Left ventricle myocardium inferior (tissue), 1 donor: Measurements from ENCODE around the gene DPH6. TPM values are rescaled to one million over a fixed set of nuclear protein-coding genes. Genes with fewer than 3 reads are reported as not detected.
A peak's percentile ranks its signal among the peaks of the same experiment; 100 is the strongest.

Source experiments
- DNase-seq: peaks from one replicate; pipeline ENCODE4 v3.0.0-alpha.2; 2020
- H3K27ac ChIP-seq: fragments of 200-600 bp; replicated peaks from 2 replicates; pipeline ENCODE4 v1.8.0; 2021
- H3K27me3 ChIP-seq: fragments of 200-600 bp; 2 replicates; pipeline ENCODE4 v1.8.0; 2021; ENCODE audit warnings: low read depth
- H3K36me3 ChIP-seq: fragments of 200-600 bp; 2 replicates; pipeline ENCODE4 v1.8.0; 2021
- H3K4me1 ChIP-seq: fragments of 200-600 bp; 2 replicates; pipeline ENCODE4 v1.8.0; 2021
- H3K4me3 ChIP-seq: fragments of 200-600 bp; 2 replicates; pipeline ENCODE4 v1.8.0; 2021; ENCODE audit warnings: mild to moderate bottlenecking, moderate library complexity
- H3K9me3 ChIP-seq: fragments of 200-600 bp; replicated peaks from 2 replicates; pipeline ENCODE4 v1.8.0; 2021
- intact Hi-C: fragments of 100-400 bp; cut with micrococcal nuclease; formaldehyde crosslinking; loops from one replicate; pipeline ENCODE4 v1.11.0; 2022
- total RNA-seq: library from RNA; stranded (reverse); fragmentation: NEBNext Ultra II Directional; extraction: Animal tissue kit (Norgen Biotek cat#: 25700); gene quantifications from one replicate; pipeline ENCODE4 v1.2.1, GENCODE V29; 2021
- TF ChIP-seq, protein P1 (sequence below): fragments of 200-600 bp; IDR thresholded peaks from 2 replicates; pipeline ENCODE4 v1.8.0; 2021; ENCODE audit warnings: antibody characterized with exemption, mild to moderate bottlenecking, borderline replicate concordance
- donor health status: DM: no; HTN: yes; CAD: no; lungs with severe emphysema.

DPH6 gene
- total RNA-seq, 1 donor from 2014 or later = 13.9 TPM

DNA sequence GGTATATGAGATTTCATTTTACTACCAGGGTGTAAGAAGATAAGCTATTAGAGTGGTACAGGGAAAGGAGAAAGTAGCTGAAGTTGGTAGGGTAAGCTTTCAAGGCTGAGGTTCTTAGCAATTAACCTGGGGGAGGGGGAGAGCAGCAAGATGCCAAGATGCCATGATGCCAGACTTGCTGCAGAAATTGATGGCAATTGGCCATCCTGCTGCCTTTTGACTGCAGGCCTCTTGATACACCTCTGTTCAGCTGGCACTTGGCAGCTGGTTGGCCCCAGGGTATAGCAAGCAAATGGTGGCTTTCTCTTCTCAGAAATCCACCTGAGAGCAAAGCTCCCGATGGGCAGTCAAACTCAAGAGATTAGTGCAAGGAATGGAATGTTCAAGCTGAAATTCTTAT, 21.4 kb upstream of the DPH6 start:
- no peak for DNase-seq
- Histone ChIP-seq H3K4me3 (peak overlapping the region; percentile 35), H3K27ac (peak overlapping the region; percentile 79), H3K36me3 (no peaks in the 10 kb centered on the region), H3K4me1 (peaks cover 10% of the 10 kb centered on the region), H3K9me3 (no peaks in the 10 kb centered on the region), H3K27me3 (no peaks in the 10 kb centered on the region)
- intact Hi-C loops = no loop called here
- TF ChIP-seq, protein P1, sequence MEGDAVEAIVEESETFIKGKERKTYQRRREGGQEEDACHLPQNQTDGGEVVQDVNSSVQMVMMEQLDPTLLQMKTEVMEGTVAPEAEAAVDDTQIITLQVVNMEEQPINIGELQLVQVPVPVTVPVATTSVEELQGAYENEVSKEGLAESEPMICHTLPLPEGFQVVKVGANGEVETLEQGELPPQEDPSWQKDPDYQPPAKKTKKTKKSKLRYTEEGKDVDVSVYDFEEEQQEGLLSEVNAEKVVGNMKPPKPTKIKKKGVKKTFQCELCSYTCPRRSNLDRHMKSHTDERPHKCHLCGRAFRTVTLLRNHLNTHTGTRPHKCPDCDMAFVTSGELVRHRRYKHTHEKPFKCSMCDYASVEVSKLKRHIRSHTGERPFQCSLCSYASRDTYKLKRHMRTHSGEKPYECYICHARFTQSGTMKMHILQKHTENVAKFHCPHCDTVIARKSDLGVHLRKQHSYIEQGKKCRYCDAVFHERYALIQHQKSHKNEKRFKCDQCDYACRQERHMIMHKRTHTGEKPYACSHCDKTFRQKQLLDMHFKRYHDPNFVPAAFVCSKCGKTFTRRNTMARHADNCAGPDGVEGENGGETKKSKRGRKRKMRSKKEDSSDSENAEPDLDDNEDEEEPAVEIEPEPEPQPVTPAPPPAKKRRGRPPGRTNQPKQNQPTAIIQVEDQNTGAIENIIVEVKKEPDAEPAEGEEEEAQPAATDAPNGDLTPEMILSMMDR = no peak

DNA sequence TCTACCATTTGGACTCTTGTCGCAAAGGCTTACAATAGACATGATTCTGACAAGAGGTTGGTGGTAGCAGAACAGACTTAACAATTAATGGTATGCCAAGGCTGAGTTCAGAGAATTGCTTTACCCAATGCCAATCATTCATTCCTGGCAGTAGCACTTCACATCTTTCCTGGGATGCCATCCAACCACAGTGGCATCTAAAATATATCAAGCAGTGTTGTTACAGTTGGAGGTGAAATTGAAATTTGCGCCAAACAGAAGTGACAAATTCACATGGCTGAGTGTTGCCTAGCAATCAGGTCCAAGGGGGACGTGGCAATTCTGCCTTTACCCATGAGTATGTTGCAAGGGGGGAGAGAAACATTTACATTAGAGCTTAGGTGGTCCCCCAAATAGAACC, 21.0 kb upstream of the DPH6 start:
- TF ChIP-seq, protein P1 = no peak
- Histone ChIP-seq H3K36me3 (no peaks in the 10 kb centered on the region), H3K4me1 (peaks cover 10% of the 10 kb centered on the region), H3K27me3 (no peaks in the 10 kb centered on the region), H3K4me3 (peak overlapping the region; percentile 35), H3K27ac (peak overlapping the region; percentile 79), H3K9me3 (no peaks in the 10 kb centered on the region)
- intact Hi-C loops = no loop called here
- DNase-seq = no peak

DNA sequence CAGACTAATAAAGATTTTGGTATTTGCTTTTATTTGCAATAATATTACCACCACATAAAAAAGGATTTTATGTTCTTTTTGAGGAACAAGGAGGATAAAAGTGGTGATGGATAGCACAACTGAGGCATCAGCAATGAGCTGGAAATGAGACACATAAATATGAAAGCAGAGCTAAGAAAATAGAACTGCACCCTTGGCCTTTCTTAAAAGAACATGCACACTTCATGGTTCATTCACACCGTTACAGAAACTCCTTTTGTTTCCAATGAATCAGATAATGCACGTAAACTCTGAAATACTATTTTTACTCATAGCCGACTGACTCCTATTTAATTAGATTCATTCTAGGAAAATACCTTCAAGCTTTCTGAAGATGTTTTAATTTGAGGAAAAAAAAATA, 19.9 kb upstream of the DPH6 start:
- TF ChIP-seq, protein P1 = no peak
- no peak overlapping the region for H3K4me3 ChIP-seq
- peak overlapping the region; percentile 79 for H3K27ac ChIP-seq
- H3K36me3 ChIP-seq = no peaks in the 10 kb centered on the region
- intact Hi-C loops = no loop called here
- peaks cover 11% of the 10 kb centered on the region for H3K4me1 ChIP-seq
- no peaks in the 10 kb centered on the region for H3K27me3 ChIP-seq
- no peaks in the 10 kb centered on the region for H3K9me3 ChIP-seq
- DNase-seq = no peak

DNA sequence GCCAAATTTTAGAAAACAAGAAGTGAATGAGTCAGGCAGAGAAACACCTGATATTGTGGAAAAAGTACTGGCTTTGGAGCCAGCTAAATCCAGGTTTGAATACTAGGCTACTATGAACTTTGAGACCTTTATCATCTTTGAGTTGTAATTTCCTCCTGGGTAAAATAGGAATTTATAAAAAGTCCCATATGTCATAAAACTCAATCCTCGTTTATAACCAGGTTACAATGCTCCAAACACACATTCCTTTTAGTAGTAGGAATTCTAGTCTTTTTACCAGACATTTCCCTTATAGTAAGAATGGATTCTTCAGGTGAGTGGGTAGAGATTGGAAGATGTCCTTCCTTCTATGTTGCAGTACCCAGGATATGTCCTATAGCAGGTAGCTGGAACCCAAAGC, 16.7 kb upstream of the DPH6 start:
- Histone ChIP-seq H3K27ac (no peak overlapping the region), H3K4me1 (peaks cover 22% of the 10 kb centered on the region), H3K36me3 (no peaks in the 10 kb centered on the region), H3K27me3 (no peaks in the 10 kb centered on the region), H3K9me3 (no peaks in the 10 kb centered on the region), H3K4me3 (no peak overlapping the region)
- DNase-seq = no peak
- TF ChIP-seq, protein P1 = no peak
- intact Hi-C loops = no loop called here

DNA sequence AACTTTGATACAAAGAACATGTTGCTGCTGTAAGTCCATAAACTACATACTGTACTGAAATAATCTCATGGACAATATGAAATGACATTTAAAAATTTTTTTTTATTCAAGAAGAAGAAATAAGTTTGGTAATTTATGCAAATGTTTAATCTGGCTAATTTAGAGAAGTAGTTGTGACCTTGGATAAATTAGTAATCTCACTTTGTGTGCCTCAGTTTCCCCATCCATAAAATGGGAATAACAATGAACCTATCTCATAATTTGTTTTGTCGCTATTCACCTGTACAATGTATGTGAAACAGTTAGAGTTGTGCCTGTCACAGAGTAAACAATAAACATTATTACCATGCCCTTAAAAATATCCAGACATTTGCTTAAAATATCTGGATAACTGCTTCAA, 15.3 kb upstream of the DPH6 start:
- DNase-seq = no peak
- Histone ChIP-seq H3K27me3 (no peaks in the 10 kb centered on the region), H3K36me3 (no peaks in the 10 kb centered on the region), H3K4me3 (no peak overlapping the region), H3K27ac (no peak overlapping the region), H3K4me1 (peaks cover 17% of the 10 kb centered on the region), H3K9me3 (no peaks in the 10 kb centered on the region)
- intact Hi-C loops = no loop called here
- TF ChIP-seq, protein P1 = no peak

DNA sequence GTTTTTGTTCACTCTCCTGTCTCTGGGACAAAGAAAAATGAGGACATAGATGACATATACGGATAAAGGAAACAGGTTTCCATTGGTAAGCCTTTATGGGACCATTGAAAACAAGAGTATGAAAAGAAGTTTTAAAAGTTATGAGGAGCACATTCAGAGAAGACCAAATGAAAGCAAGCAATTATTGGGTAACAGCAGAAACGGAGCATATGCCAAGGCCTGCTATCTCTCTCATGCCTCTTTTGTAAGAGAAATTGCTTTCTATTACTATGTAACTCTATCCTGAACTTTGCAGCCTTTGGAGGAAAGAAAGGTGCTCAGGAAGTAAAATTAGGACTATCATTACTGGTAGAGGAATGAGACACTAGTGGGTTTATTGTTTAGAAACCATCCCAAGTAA, 14.9 kb upstream of the DPH6 start:
- intact Hi-C loops = no loop called here
- H3K36me3 ChIP-seq = no peaks in the 10 kb centered on the region
- no peak overlapping the region for H3K27ac ChIP-seq
- H3K9me3 ChIP-seq = no peaks in the 10 kb centered on the region
- no peak for DNase-seq
- TF ChIP-seq, protein P1 = no peak
- no peaks in the 10 kb centered on the region for H3K27me3 ChIP-seq
- H3K4me3 ChIP-seq = no peak overlapping the region
- peaks cover 17% of the 10 kb centered on the region for H3K4me1 ChIP-seq
